Measurements from ENCODE around the gene HIPK2.
"Not testable (repeated sequence)": the region's sequence is repeated elsewhere in the genome, so short reads cannot be mapped to it uniquely, and the experiment has no call there.

HIPK2 gene

DNA sequence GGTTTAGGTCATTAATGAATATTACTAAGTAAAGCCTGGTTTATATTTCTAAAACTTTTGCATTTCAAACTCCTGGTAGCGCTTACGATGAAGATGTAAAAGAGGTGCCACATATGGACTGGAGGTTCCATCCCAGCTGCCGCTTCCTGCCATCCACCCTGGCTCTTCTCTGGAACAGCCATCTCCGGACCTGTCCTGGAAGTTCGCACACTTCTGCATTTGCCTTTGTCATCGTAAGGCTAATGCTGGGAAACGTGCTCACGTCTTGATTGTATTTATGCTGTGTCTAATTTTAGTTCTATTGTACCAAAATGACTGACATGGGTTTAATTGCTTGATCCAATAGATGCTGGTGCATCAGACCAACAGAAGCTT lies 103.1 kb downstream of the HIPK2 start:
- Mint-ChIP-seq H3K27me3 (no peaks in the 10 kb centered on the region), H3K9me3 (no peaks in the 10 kb centered on the region), H3K36me3 (peaks cover 9% of the 10 kb centered on the region), H3K27ac (peak overlapping the region; percentile 92), H3K4me1 (peaks cover 34% of the 10 kb centered on the region), H3K4me3 (no peak overlapping the region)
- no peak for DNase-seq (ENCODE audit: low spot score in 2 of 2)
- ATAC-seq (ENCODE audit: low read depth): no peak

DNA sequence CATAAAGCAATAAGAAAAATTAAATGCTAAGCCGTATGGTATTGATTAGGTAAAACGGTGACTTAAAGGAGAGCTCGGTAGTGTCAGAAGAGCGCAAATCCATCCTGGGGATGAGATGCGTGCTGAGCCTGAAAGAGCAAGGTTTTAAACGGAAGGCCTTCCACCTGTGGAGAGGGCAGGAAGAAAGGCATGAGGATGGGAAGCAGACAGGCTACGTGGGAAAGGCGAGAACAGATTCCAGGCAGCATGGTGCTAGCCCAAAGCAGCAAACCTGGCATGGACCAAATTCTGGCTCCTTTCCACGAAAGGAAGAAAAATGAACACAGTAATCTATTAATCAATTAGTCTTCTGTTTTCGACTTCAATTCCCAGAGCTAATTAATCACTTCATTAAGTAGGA lies 103.5 kb downstream of the HIPK2 start:
- H3K27me3 Mint-ChIP-seq: no peaks in the 10 kb centered on the region
- H3K4me1 Mint-ChIP-seq: peaks cover 34% of the 10 kb centered on the region

DNA sequence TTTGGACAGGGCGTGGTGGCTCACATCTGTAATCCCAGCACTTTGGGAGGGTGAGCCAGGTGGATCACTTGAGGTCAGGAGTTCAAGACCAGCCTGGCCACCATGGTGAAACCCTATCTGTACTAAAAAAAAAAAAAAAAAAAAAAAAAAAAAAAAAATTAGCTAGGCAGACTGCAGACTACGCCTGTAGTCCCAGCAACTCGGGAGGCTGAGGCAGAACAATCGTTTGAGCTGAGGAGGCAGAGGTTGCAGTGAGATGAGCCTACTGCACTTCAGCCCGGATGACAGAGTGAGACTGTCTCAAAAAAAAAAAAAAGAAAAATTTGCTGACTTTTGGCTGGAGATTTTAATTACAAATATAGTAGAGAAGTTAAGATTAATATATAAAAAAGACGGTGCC lies 104.0 kb downstream of the HIPK2 start:
- Mint-ChIP-seq H3K9me3 (no peaks in the 10 kb centered on the region), H3K36me3 (peaks cover 6% of the 10 kb centered on the region), H3K27ac (peak overlapping the region; percentile 92), H3K27me3 (no peaks in the 10 kb centered on the region), H3K4me3 (no peak overlapping the region), H3K4me1 (peaks cover 34% of the 10 kb centered on the region)
- DNase-seq (ENCODE audit: low spot score in 2 of 2): no peak
- ATAC-seq (ENCODE audit: low read depth): no peak

More for the DNA sequence above, 103.5 kb downstream of the HIPK2 start:
- Mint-ChIP-seq H3K9me3 (no peaks in the 10 kb centered on the region), H3K4me3 (no peak overlapping the region), H3K27ac (peak overlapping the region; percentile 92), H3K36me3 (peaks cover 8% of the 10 kb centered on the region)
- DNase-seq (ENCODE audit: low spot score in 2 of 2) (no peak), ATAC-seq (ENCODE audit: low read depth) (no peak)

DNA sequence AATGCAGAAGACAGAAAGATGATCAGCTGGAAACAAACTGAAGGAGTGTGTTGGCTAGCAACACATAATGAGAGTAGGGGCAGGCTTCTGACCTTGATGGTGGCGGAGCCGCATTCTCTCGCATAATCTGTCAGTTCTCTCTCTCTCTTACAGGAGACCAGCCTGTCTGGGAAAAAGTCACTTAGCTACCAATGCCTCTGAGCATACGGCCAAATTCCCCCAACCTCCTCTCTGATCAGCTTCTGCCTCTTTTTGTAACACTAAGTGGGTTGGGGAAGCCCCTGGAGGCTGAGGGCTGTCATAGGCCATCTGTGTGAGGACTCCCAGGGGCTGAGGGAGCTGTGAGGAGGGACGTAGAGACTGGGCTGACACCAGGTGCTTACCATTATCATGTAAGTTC lies 104.6 kb downstream of the HIPK2 start:
- Mint-ChIP-seq H3K4me3 (peak overlapping the region; percentile 27), H3K4me1 (peaks cover 34% of the 10 kb centered on the region), H3K27me3 (no peaks in the 10 kb centered on the region), H3K9me3 (no peaks in the 10 kb centered on the region), H3K27ac (peak overlapping the region; percentile 92), H3K36me3 (peaks cover 6% of the 10 kb centered on the region)
- peak in 1 of 2 donors; percentile 62 for DNase-seq (ENCODE audit: low spot score in 2 of 2)
- peak; percentile 93 for ATAC-seq (ENCODE audit: low read depth)

DNA sequence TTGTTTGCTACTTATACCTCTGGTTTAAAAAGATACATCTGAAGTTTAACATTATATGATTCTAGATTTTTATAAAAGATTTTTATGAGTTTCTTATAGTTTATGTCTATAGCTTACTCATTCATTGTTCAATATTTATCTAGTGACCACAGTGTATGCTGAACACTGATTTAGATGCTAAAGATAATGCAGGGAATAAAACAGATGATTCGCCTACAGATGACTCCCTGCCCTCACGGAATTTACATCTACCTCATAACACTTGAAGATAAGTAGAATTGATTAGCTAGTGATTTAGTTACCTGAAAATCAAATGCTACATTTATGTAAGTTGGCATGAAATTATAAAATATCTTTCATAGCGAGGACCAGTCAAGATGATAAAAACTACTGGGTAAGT lies 105.8 kb downstream of the HIPK2 start:
- Mint-ChIP-seq H3K27me3 (no peaks in the 10 kb centered on the region), H3K9me3 (no peaks in the 10 kb centered on the region), H3K4me1 (peaks cover 30% of the 10 kb centered on the region), H3K36me3 (peaks cover 6% of the 10 kb centered on the region), H3K4me3 (no peak overlapping the region), H3K27ac (no peak overlapping the region)
- ATAC-seq (ENCODE audit: low read depth): no peak
- no peak for DNase-seq (ENCODE audit: low spot score in 2 of 2)

DNA sequence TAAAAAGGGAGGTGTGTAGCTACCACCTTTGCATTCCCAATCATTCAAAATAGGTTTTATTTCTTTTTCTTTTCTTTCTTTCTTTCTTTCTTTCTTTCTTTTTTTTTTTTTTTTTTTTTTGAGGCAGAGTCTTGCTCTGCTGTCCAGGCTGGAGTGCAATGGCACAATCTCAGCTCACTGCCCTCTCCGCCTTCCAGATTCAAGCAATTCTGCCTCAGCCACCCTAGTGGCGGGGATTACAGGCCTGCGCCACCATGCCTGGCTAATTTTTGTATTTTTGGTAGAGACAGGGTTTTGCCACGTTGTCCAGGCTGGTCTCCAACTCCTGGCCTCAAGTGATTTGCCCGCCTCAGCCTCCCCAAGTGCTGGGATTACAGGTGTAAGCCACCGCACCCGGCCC lies 107.1 kb downstream of the HIPK2 start:
- H3K27me3 Mint-ChIP-seq; H3K4me3 Mint-ChIP-seq; H3K27ac Mint-ChIP-seq; ATAC-seq (ENCODE audit: low read depth); H3K9me3 Mint-ChIP-seq; DNase-seq (ENCODE audit: low spot score in 2 of 2); H3K36me3 Mint-ChIP-seq: not testable (repeated sequence)
- H3K4me1 Mint-ChIP-seq: peaks cover 23% of the 10 kb centered on the region

DNA sequence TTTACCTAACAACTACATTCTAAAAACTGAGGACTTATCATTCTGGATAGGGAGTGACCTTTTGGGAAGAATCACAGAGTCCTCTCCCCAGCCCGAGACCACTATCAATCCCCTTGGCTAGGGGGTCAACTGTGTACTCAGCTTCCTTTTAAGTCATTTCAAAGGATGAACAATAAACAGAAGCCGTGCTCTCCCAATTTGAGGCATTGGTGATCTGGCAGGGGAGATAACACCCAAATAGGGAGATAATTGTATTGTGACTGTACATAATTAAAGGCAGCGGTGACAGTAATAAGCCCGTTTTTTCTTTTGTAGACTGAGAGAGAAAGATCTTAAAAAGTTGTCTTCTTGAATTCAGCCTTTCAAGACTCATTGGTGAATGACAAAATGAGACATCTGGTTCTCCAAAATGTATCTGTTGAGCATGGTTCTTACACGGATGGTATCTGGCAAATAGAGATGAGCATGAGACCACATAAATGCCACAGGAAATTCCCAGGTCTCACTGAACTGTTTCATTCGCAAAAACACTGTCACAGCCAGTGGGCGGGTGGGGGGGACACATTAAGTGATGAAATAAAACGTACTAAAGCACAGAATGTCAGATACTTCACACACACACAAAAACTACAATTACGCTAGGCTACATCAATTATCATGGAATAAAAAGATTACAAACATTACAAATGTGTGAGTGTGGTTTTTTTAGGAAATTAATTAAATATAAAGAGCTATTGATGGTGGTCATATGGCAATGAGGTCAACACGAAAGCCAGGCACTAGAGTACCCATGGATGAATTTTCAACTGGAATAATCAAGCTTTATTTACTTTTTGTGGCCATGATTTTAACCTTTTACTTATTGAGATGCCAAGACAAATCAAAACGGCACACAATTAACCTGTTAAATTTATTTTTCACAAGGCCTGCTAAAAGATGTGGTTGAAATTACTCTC lies 108.4 kb downstream of the HIPK2 start:
- Mint-ChIP-seq H3K4me3 (no peak overlapping the region), H3K27me3 (no peaks in the 10 kb centered on the region), H3K36me3 (peaks cover 9% of the 10 kb centered on the region), H3K27ac (peak overlapping the region; percentile 48), H3K4me1 (peaks cover 17% of the 10 kb centered on the region), H3K9me3 (no peaks in the 10 kb centered on the region)
- no peak for ATAC-seq (ENCODE audit: low read depth)
- no peak for DNase-seq (ENCODE audit: low spot score in 2 of 2)

DNA sequence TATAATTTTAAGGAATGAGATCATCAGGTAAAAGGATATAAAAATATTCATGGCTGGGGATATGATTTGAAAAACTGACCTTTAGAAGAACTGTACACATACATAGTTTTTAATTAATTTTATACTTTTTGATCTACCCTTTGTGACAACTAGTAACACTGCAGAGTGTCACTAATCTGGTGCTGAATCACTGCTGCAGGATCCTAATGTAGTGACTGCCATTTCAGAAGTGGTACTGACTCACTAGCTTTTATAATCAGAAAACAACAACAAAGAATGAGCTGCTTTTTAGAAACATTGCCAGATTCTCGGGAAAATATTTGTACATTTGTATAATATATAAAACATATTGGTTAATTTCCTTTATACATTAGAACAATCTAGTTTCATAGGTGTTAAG lies 110.4 kb downstream of the HIPK2 start:
- no peak overlapping the region for H3K4me3 Mint-ChIP-seq
- H3K27me3 Mint-ChIP-seq: no peaks in the 10 kb centered on the region
- peaks cover 15% of the 10 kb centered on the region for H3K36me3 Mint-ChIP-seq
- DNase-seq (ENCODE audit: low spot score in 2 of 2) (no peak), ATAC-seq (ENCODE audit: low read depth) (no peak)
- H3K9me3 Mint-ChIP-seq: no peaks in the 10 kb centered on the region
- H3K27ac Mint-ChIP-seq: no peak overlapping the region
- peaks cover 14% of the 10 kb centered on the region for H3K4me1 Mint-ChIP-seq

DNA sequence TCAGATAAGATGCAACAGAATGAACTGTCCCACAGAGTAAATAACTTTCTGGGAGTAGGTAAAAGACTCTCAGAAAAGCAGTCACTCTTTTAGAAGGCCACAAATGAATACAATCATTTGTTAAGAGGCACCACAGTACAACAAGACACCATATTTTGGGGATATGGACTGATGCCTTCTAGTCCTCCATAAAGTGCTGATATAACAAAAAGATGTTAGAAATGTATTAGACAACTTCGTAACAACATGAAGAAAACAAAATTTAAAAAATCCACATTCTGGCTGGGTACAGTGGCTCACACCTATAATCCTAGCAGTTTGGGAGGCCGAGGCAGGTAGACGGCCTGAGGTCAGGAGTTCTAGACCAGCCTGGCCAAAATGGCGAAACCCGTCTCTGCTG lies 111.3 kb downstream of the HIPK2 start:
- no peak for DNase-seq (ENCODE audit: low spot score in 2 of 2)
- ATAC-seq (ENCODE audit: low read depth): no peak
- Mint-ChIP-seq H3K4me3 (no peak overlapping the region), H3K4me1 (peaks cover 14% of the 10 kb centered on the region), H3K27ac (no peak overlapping the region), H3K9me3 (no peaks in the 10 kb centered on the region), H3K36me3 (peaks cover 15% of the 10 kb centered on the region), H3K27me3 (no peaks in the 10 kb centered on the region)

DNA sequence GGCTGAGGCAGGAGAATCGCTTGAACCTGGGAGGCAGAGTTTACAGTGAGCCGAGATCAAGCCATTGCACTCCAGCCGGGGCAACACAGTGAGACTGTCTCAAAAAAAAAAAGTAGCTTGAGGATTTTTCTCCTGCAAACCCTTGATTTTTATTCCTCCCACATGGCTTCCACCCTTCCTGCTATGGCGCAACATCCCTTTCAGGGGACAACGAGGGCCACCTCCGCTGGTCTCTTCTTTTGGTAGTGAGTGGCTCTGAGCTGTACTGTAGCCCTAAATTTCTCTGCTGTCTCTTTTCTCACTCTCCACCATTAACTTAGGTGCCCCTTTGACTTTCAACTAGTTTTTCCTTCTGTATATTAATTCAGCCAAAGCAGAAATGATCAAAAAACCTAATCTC lies 113.4 kb downstream of the HIPK2 start:
- H3K36me3 Mint-ChIP-seq: peaks cover 15% of the 10 kb centered on the region
- H3K27ac Mint-ChIP-seq: no peak overlapping the region
- H3K4me3 Mint-ChIP-seq: no peak overlapping the region
- H3K9me3 Mint-ChIP-seq: no peaks in the 10 kb centered on the region
- ATAC-seq (ENCODE audit: low read depth): no peak
- peaks cover 22% of the 10 kb centered on the region for H3K4me1 Mint-ChIP-seq
- H3K27me3 Mint-ChIP-seq: no peaks in the 10 kb centered on the region
- no peak for DNase-seq (ENCODE audit: low spot score in 2 of 2)

DNA sequence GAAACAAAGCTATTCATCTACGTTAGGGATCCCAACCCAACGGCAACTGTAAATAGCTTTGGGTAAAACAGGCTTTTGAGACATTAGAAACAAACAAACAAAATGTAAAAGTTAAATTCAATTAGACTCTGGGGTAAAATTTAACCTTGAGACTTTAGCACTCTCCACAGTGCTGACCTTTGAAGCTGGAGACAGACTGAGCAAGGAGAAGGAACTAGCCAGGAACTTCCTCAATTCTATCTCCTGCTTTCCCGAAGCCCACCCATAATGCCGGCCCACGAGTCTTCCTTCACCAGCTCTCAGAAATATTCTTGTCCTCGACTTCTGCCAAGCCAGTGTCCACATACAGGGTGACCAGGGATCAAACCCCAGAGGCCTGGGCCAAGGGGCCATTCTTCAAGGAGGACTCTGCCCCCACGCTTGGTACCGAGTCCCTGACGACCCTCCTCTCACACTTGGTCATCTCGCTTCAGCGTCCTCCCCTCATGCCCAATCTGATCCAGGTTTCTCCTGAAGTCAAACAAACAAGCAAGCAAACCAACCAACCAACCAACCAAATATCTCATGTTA lies 114.1 kb downstream of the HIPK2 start:
- H3K36me3 Mint-ChIP-seq: peaks cover 11% of the 10 kb centered on the region
- no peak for DNase-seq (ENCODE audit: low spot score in 2 of 2)
- no peaks in the 10 kb centered on the region for H3K9me3 Mint-ChIP-seq
- H3K27ac Mint-ChIP-seq: no peak overlapping the region
- ATAC-seq (ENCODE audit: low read depth): no peak
- H3K27me3 Mint-ChIP-seq: no peaks in the 10 kb centered on the region
- no peak overlapping the region for H3K4me3 Mint-ChIP-seq
- peaks cover 24% of the 10 kb centered on the region for H3K4me1 Mint-ChIP-seq

DNA sequence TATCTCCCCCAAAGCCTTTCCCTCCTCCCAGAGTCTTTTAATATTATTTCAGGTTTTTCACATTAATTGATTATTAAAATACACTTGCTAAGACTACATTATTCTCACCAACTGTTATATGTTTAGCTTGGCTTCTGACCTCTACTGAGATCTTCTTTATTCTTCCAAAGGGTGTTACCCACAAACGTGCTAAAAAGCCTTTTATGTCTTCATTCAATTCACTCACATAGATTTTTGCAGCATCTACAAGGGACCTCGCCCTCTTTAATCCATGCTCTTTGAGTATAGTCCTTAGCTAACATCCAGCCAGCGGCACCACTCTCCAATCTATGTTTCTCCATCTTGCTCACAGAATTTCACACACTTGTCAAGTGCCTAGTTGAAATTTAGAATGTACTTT lies 115.9 kb downstream of the HIPK2 start:
- no peaks in the 10 kb centered on the region for H3K27me3 Mint-ChIP-seq
- peak overlapping the region; percentile 18 for H3K27ac Mint-ChIP-seq
- ATAC-seq (ENCODE audit: low read depth): no peak
- H3K9me3 Mint-ChIP-seq: no peaks in the 10 kb centered on the region
- H3K4me1 Mint-ChIP-seq: peaks cover 28% of the 10 kb centered on the region
- DNase-seq (ENCODE audit: low spot score in 2 of 2): no peak
- no peak overlapping the region for H3K4me3 Mint-ChIP-seq
- H3K36me3 Mint-ChIP-seq: peaks cover 11% of the 10 kb centered on the region

DNA sequence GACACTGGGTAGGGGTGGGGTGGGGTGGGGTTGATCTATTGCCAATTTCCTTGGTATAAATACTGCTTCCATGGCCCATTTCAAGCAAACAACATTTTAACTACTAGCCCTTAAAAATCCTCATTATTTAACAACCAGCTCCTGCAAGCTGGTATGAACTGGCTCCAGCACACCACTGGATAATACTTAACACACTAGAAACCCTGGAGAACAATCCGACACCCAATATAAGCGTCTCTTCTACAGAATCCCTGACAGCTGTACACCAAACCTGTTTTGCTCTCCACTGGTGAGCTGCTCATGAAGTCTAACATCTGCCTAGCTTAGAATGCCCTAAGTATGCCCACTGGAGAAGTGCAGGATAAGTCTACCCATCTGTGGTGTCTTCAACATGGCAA lies 116.8 kb downstream of the HIPK2 start:
- H3K9me3 Mint-ChIP-seq: no peaks in the 10 kb centered on the region
- no peak for ATAC-seq (ENCODE audit: low read depth)
- peaks cover 35% of the 10 kb centered on the region for H3K4me1 Mint-ChIP-seq
- no peak for DNase-seq (ENCODE audit: low spot score in 2 of 2)
- peaks cover 11% of the 10 kb centered on the region for H3K36me3 Mint-ChIP-seq
- no peaks in the 10 kb centered on the region for H3K27me3 Mint-ChIP-seq
- no peak overlapping the region for H3K4me3 Mint-ChIP-seq
- peak overlapping the region; percentile 18 for H3K27ac Mint-ChIP-seq

DNA sequence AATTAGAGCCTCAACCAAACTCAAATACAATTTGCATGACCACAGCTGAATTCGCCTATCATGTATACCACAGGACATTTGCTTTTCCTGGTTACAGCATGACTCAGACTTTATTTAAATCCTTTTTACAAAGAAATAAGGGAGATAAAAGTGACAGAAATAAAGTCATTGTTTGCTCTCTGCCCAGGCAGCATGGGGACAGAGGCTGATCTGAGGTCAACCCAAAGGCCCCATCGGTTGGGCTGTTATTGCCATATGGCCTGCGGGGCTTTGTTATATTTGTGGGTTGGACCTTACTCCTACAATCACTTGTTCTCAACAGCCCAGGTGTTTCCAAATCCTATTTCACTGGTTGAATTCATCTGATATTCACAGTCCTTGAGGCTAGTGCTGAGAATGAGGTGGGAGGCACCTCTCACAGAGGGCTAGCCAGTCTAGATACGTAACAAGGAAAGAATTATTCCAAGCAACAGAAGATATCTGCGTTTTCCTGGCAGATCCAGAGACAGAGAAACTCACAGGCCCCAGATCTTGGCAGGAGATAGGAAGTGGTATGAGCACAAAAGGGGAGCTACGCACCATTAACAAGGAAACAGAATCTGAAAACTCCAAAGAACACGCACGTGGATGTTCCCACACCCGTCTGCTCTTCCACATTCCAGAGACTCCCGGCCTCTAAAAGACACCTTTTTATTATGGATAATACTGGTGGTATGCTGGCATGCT lies 117.3 kb downstream of the HIPK2 start:
- H3K4me1 Mint-ChIP-seq: peaks cover 35% of the 10 kb centered on the region
- peaks cover 9% of the 10 kb centered on the region for H3K36me3 Mint-ChIP-seq
- H3K9me3 Mint-ChIP-seq: no peaks in the 10 kb centered on the region
- H3K4me3 Mint-ChIP-seq: no peak overlapping the region
- H3K27ac Mint-ChIP-seq: no peak overlapping the region
- no peak for ATAC-seq (ENCODE audit: low read depth)
- DNase-seq (ENCODE audit: low spot score in 2 of 2): no peak
- H3K27me3 Mint-ChIP-seq: no peaks in the 10 kb centered on the region
